ENCODE results near the gene ENTPD8. TPM values are rescaled to one million over a fixed set of nuclear protein-coding genes. Genes with fewer than 3 reads are reported as not detected.
"Not testable (repeated sequence)": the region's sequence is repeated elsewhere in the genome, so short reads cannot be mapped to it uniquely, and the experiment has no call there.

The ENTPD8 gene
- total and polyA plus RNA-seq, 4 experiments from 2014 or later, result not detected

DNA sequence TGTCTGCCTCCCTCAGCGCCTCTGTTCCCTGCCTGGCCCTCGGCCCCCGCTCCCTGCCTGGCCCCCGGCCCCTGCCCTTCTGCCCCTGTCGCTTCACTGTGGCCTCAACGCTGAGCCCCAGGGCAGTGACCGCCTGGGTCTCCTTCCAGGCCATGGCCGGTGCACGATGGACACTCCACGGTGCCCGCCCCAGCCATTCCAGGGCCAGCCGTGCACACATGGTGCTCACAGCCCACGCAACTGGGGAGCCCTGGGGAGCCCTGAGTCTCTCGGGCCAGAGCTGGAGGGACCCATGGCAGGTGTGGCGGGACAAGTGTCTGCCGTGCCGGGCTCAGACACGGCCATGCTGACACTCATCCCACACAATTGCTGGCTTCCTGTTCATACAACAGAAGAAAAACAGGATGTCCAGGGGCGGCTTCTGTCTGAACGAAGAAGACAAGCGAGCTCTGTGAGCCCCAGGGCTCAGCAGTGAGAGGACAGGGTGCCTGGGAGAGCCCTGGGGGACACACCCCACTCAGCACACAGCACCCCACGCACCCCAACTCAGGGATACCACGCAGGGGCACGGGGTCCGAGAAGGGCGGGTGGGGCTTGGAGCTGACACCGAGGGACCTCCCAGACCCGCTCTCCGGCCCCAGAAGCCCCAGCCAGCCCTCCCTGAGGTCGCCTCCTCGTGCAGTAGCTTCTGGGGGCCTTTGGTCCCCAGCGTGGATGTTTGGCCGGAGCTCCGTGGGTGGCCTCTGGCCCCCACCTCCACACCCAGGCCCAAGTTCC is 53.9 kb downstream of the ENTPD8 start:
- Histone ChIP-seq H3K9me3 (ENCODE audit: control insufficient read depth in 1 of 2, low read length in 2 of 2) (no peaks in the 10 kb centered on the region), H3K4me1 (ENCODE audit: insufficient read depth, low read length) (peaks cover 15% of the 10 kb centered on the region), H3K4me3 (ENCODE audit: low read length in 2 of 2) (no peak overlapping the region), H3K27me3 (ENCODE audit: insufficient read depth, low read length) (no peaks in the 10 kb centered on the region), H3K27ac (ENCODE audit: low read depth, low read length) (peak overlapping the region; percentile 32), H3K36me3 (ENCODE audit: insufficient read depth, low read length) (no peaks in the 10 kb centered on the region)
- Mint-ChIP-seq H3K4me3 (peak overlapping the region in 2 of 8 donors; percentile 51 to 55), H3K9me3 (no peaks in the 10 kb centered on the region), H3K36me3 (peaks cover 3 to 4% of the 10 kb centered on the region in 2 donors), H3K27me3 (no peaks in the 10 kb centered on the region), H3K27ac (peak overlapping the region in 3 of 7 donors; percentile 47 to 92 (median 84)), H3K4me1 (peaks cover 0 to 9% (median 4%) of the 10 kb centered on the region in 4 donors)
- POLR2A ChIA-PET (ENCODE audit: partially characterized antibody), result interaction anchor here (0.8 to 1.2 kb wide), 2 partner anchors 23 to 67 kb away, joined by 3 to 4 read pairs; no protein-coding TSS in a partner anchor
- peak in 1 of 5 donors; percentile 47 for DNase-seq
- intact Hi-C loops (cut with micrococcal nuclease), result no loop called here
- CTCF ChIA-PET (ENCODE audit: partially characterized antibody), result no interaction called here

GRCh38 chr9:137386507-137387113 is 54.5 kb downstream of the ENTPD8 start:
- H3K36me3 Mint-ChIP-seq; CTCF ChIA-PET (ENCODE audit: partially characterized antibody); intact Hi-C loops (cut with micrococcal nuclease); H3K9me3 Mint-ChIP-seq; H3K4me1 Mint-ChIP-seq; H3K27me3 ChIP-seq (ENCODE audit: insufficient read depth, low read length); H3K4me3 ChIP-seq (ENCODE audit: low read length in 2 of 2); H3K4me3 Mint-ChIP-seq; H3K27ac ChIP-seq (ENCODE audit: low read depth, low read length); DNase-seq; H3K36me3 ChIP-seq (ENCODE audit: insufficient read depth, low read length); H3K27me3 Mint-ChIP-seq; H3K9me3 ChIP-seq (ENCODE audit: control insufficient read depth in 1 of 2, low read length in 2 of 2): not testable (repeated sequence)
- POLR2A ChIA-PET (ENCODE audit: partially characterized antibody), result interaction anchor here (1.2 kb wide), 1 partner anchor 24 kb away, joined by 3 read pairs; no protein-coding TSS in a partner anchor
- peaks cover 15% of the 10 kb centered on the region for H3K4me1 ChIP-seq (ENCODE audit: insufficient read depth, low read length)
- H3K27ac Mint-ChIP-seq, result peak overlapping the region in 5 of 7 donors; percentile 42 to 92 (median 53)

GRCh38 chr9:137385061-137385655 is 56.0 kb downstream of the ENTPD8 start:
- no peaks in the 10 kb centered on the region for H3K27me3 ChIP-seq (ENCODE audit: insufficient read depth, low read length)
- H3K4me1 Mint-ChIP-seq, result peaks cover 0 to 7% (median 4%) of the 10 kb centered on the region in 4 donors
- H3K9me3 ChIP-seq (ENCODE audit: control insufficient read depth in 1 of 2, low read length in 2 of 2), result no peaks in the 10 kb centered on the region
- H3K9me3 Mint-ChIP-seq, result no peaks in the 10 kb centered on the region
- no peak overlapping the region for H3K27ac ChIP-seq (ENCODE audit: low read depth, low read length)
- ChIA-PET POLR2A (ENCODE audit: partially characterized antibody) (no interaction called here), CTCF (ENCODE audit: partially characterized antibody) (no interaction called here)
- H3K4me3 Mint-ChIP-seq, result no peak overlapping the region
- no peaks in the 10 kb centered on the region for H3K36me3 ChIP-seq (ENCODE audit: insufficient read depth, low read length)
- H3K4me3 ChIP-seq (ENCODE audit: low read length in 2 of 2), result no peak overlapping the region
- intact Hi-C loops (cut with micrococcal nuclease), result no loop called here
- peaks cover 15% of the 10 kb centered on the region for H3K4me1 ChIP-seq (ENCODE audit: insufficient read depth, low read length)
- no peaks in the 10 kb centered on the region for H3K27me3 Mint-ChIP-seq
- no peak overlapping the region for H3K27ac Mint-ChIP-seq
- no peaks in the 10 kb centered on the region for H3K36me3 Mint-ChIP-seq
- DNase-seq, result no peak

Small RNA genes lying within 50 kb of the gene (microRNA-seq; reads per million reads assigned to microRNA genes)
- not detected for gene MIR7114 (ENCODE audit: borderline microRNAs expressed, borderline number of aligned reads, borderline replicate concordance)

Other genes starting within 250 kb of the ENTPD8 start
- 1 to 10 TPM; 8.5 to 8.6 TPM for gene TPRN, start 240.6 kb downstream of the ENTPD8 start, total RNA-seq
- gene TPRN, start 240.6 kb downstream of the ENTPD8 start, polyA plus RNA-seq, result under 1 TPM; 0.27 to 0.45 TPM
- 10 to 100 TPM; 39.5 to 42.9 TPM for gene TMEM203, start 235.7 kb downstream of the ENTPD8 start, total RNA-seq
- 100 to 1,000 TPM; 129 to 170 TPM for gene TMEM203, start 235.7 kb downstream of the ENTPD8 start, polyA plus RNA-seq
- gene NDOR1, start 235.7 kb downstream of the ENTPD8 start, total RNA-seq, result 10 to 100 TPM; 36.7 to 37.1 TPM
- gene NDOR1, start 235.7 kb downstream of the ENTPD8 start, polyA plus RNA-seq, result 1 to 10 TPM; 4.6 to 9.5 TPM
- 1 to 10 TPM in 1 of 2 experiments, under 1 TPM in 1; 0.64 to 1.3 TPM for gene RNF208, start 219.1 kb downstream of the ENTPD8 start, total RNA-seq
- not detected for gene RNF208, start 219.1 kb downstream of the ENTPD8 start, polyA plus RNA-seq
- gene CYSRT1, start 216.2 kb downstream of the ENTPD8 start, total RNA-seq, result under 1 TPM in 1 of 2 experiments, not detected in 1; 0.25 TPM
- not detected for gene CYSRT1, start 216.2 kb downstream of the ENTPD8 start, polyA plus RNA-seq
- not detected for gene RNF224, start 213.9 kb downstream of the ENTPD8 start, total RNA-seq
- not detected for gene RNF224, start 213.9 kb downstream of the ENTPD8 start, polyA plus RNA-seq
- gene SLC34A3, start 210.5 kb downstream of the ENTPD8 start, total RNA-seq, result not detected
- gene SLC34A3, start 210.5 kb downstream of the ENTPD8 start, polyA plus RNA-seq, result not detected
- gene TUBB4B, start 200.1 kb downstream of the ENTPD8 start, total RNA-seq, result 100 to 1,000 TPM in 1 of 2 experiments, 10 to 100 TPM in 1; 99.8 to 103 TPM
- 10 to 100 TPM; 53.1 to 64.1 TPM for gene TUBB4B, start 200.1 kb downstream of the ENTPD8 start, polyA plus RNA-seq
- not detected for gene STPG3, start 190.1 kb downstream of the ENTPD8 start, total RNA-seq
- gene STPG3, start 190.1 kb downstream of the ENTPD8 start, polyA plus RNA-seq, result not detected
- gene NELFB, start 186.0 kb downstream of the ENTPD8 start, total RNA-seq, result 10 to 100 TPM; 44.3 to 44.9 TPM
- gene NELFB, start 186.0 kb downstream of the ENTPD8 start, polyA plus RNA-seq, result 10 to 100 TPM; 28.3 to 28.7 TPM
- gene TOR4A, start 163.6 kb downstream of the ENTPD8 start, total RNA-seq, result 1 to 10 TPM; 2.1 TPM
- under 1 TPM; 0.46 to 0.78 TPM for gene TOR4A, start 163.6 kb downstream of the ENTPD8 start, polyA plus RNA-seq
- gene NRARP, start 139.1 kb downstream of the ENTPD8 start, total RNA-seq, result under 1 TPM; 0.25 to 0.29 TPM
- gene NRARP, start 139.1 kb downstream of the ENTPD8 start, polyA plus RNA-seq, result not detected
- 10 to 100 TPM; 21.4 to 21.9 TPM for gene EXD3, start 18.2 kb downstream of the ENTPD8 start, total RNA-seq
- gene EXD3, start 18.2 kb downstream of the ENTPD8 start, polyA plus RNA-seq, result 1 to 10 TPM; 2.5 to 7.1 TPM
- 1 to 10 TPM; 4.5 to 5.6 TPM for gene NOXA1, start 18.0 kb downstream of the ENTPD8 start, total RNA-seq
- gene NOXA1, start 18.0 kb downstream of the ENTPD8 start, polyA plus RNA-seq, result under 1 TPM; 0.29 to 1.00 TPM
- 10 to 100 TPM; 18.3 to 20.9 TPM for gene NSMF, start 18.0 kb upstream of the ENTPD8 start, total RNA-seq
- 10 to 100 TPM in 1 of 2 donors, 1 to 10 TPM in 1; 3.8 to 10.6 TPM for gene NSMF, start 18.0 kb upstream of the ENTPD8 start, polyA plus RNA-seq
- gene PNPLA7, start 109.0 kb upstream of the ENTPD8 start, total RNA-seq, result 10 to 100 TPM; 15.5 to 15.7 TPM
- under 1 TPM in 1 of 2 donors, not detected in 1; 0.98 TPM for gene PNPLA7, start 109.0 kb upstream of the ENTPD8 start, polyA plus RNA-seq
- 10 to 100 TPM; 91.6 to 95.9 TPM for gene MRPL41, start 110.5 kb upstream of the ENTPD8 start, total RNA-seq
- 10 to 100 TPM; 37.8 to 39.9 TPM for gene MRPL41, start 110.5 kb upstream of the ENTPD8 start, polyA plus RNA-seq
- gene DPH7, start 137.6 kb upstream of the ENTPD8 start, total RNA-seq, result 10 to 100 TPM; 76.7 to 79.1 TPM
- gene DPH7, start 137.6 kb upstream of the ENTPD8 start, polyA plus RNA-seq, result 10 to 100 TPM; 27.9 to 30.2 TPM
- gene ZMYND19, start 149.2 kb upstream of the ENTPD8 start, total RNA-seq, result 10 to 100 TPM; 26.8 to 29.1 TPM
- 10 to 100 TPM in 1 of 2 donors, 1 to 10 TPM in 1; 3.6 to 13.7 TPM for gene ZMYND19, start 149.2 kb upstream of the ENTPD8 start, polyA plus RNA-seq
- gene ARRDC1, start 164.3 kb upstream of the ENTPD8 start, total RNA-seq, result 10 to 100 TPM; 82.3 to 86.2 TPM
- gene ARRDC1, start 164.3 kb upstream of the ENTPD8 start, polyA plus RNA-seq, result 10 to 100 TPM; 54.3 to 59.4 TPM
- 100 to 1,000 TPM in 1 of 2 experiments, 10 to 100 TPM in 1; 99.6 to 118 TPM for gene EHMT1, start 177.6 kb upstream of the ENTPD8 start, total RNA-seq
- gene EHMT1, start 177.6 kb upstream of the ENTPD8 start, polyA plus RNA-seq, result 10 to 100 TPM in 1 of 2 donors, 1 to 10 TPM in 1; 6.7 to 35.5 TPM

Measured in CD4-positive, alpha-beta memory T cell (primary cell).